Spleen (tissue), 11 donors: Measurements from ENCODE around the gene GRIK2. TPM values are rescaled to one million over a fixed set of nuclear protein-coding genes. Genes with fewer than 3 reads are reported as not detected.

Source experiments
- DNase-seq: peaks from one replicate; pipeline ENCODE4 v3.0.0-alpha.2; 2020
- H3K27ac ChIP-seq, 8 donors: fragments of 200-600 bp; sonication (generic) in 7 of 8; 1 replicate in 4 of 8; 2 replicates in 4 of 8; pipeline versions ENCODE4 v1.5.0 to v1.8.0; 2016 to 2021; ENCODE audit warnings: inconsistent platforms in 4 of 8, mild to moderate bottlenecking in 4 of 8, moderate library complexity in 1 of 8
- H3K27me3 ChIP-seq, 7 donors: fragments of 200-600 bp; sonication (generic) in 6 of 7; replicated peaks in 1 of 7; 1 replicate in 4 of 7; 2 replicates in 3 of 7; pipeline versions ENCODE4 v1.5.0 to v1.8.0; 2016 to 2021; ENCODE audit warnings: inconsistent platforms in 3 of 7, mild to moderate bottlenecking in 1 of 7
- H3K36me3 ChIP-seq, 6 donors: fragments of 200-600 bp; sonication (generic) in 5 of 6; 1 replicate in 4 of 6; 2 replicates in 2 of 6; pipeline versions ENCODE4 v1.5.0 to v1.8.0; 2016 to 2021; ENCODE audit warnings: inconsistent platforms in 2 of 6
- H3K4me1 ChIP-seq, 6 donors: fragments of 200-600 bp; sonication (generic) in 5 of 6; 1 replicate in 3 of 6; 2 replicates in 3 of 6; pipeline versions ENCODE4 v1.5.0 to v1.8.0; 2016 to 2021; ENCODE audit warnings: inconsistent platforms in 3 of 6
- H3K4me3 ChIP-seq, 8 donors: fragments of 200-600 bp; sonication (generic) in 7 of 8; 1 replicate in 4 of 8; 2 replicates in 4 of 8; pipeline versions ENCODE4 v1.5.0 to v1.8.0; 2016 to 2021; ENCODE audit warnings: inconsistent platforms in 4 of 8, mild to moderate bottlenecking in 4 of 8, moderate library complexity in 2 of 8
- H3K9me3 ChIP-seq, 8 donors: fragments of 200-600 bp; sonication (generic) in 7 of 8; 1 replicate in 4 of 8; 2 replicates in 4 of 8; pipeline versions ENCODE4 v1.5.0 to v1.8.0; 2016 to 2021; ENCODE audit warnings: inconsistent platforms in 4 of 8
- POLR2A ChIP-seq, 3 donors: fragments of 450-650 bp; IDR thresholded peaks; one replicate each; pipeline ENCODE4 v1.5.1; 2017; ENCODE audit warnings: antibody characterized with exemption in 3 of 3, mild to moderate bottlenecking in 1 of 3
- POLR2AphosphoS5 ChIP-seq, 3 donors: sonication (generic); formaldehyde crosslinking; IDR thresholded peaks; one replicate each; pipeline ENCODE4 v1.5.1; 2017; ENCODE audit warnings: antibody characterized with exemption in 3 of 3
- WGBS, 5 donors: extraction: QIAGEN DNeasy Blood & Tissue Kit in 3 of 5; methylation state at CpG; one replicate each; pipeline versions ENCODE4 v1.1.5 to v1.1.7; 2013 to 2018; 5-methylcytosine and 5-hydroxymethylcytosine counted together
- intact Hi-C: fragments of 100-400 bp; cut with DNase I; formaldehyde crosslinking; loops from one replicate; pipeline ENCODE4 v1.15.0; 2023; ENCODE audit warnings: low total_unique reads
- polyA plus RNA-seq, 3 donors: library from polyadenylated mRNA; stranded (reverse); fragments of 200-250 nt; gene quantifications; one replicate each; pipeline ENCODE4 v1.2.1, GENCODE V29; 2013
- total RNA-seq, 7 donors: library from RNA; depleted of rRNA in 3 of 7; stranded (reverse); fragments of >200 nt in 3 of 7; fragmentation: NEBNext Ultra II Directional in 4 of 7; extraction: Animal tissue kit (Norgen Biotek cat#: 25700) in 4 of 7; gene quantifications; one replicate each; pipeline versions ENCODE4 v1.1.0 to v1.2.1, GENCODE V29; 2016 to 2021
- TF ChIP-seq, protein P1 (sequence below), 11 experiments: fragments of 200-600 bp in 7 of 11; fragments of 450-650 bp in 4 of 11; sonication (generic) in 4 of 11; IDR thresholded peaks in 8 of 11; conservative IDR thresholded peaks in 3 of 11; 1 replicate in 7 of 11; 2 replicates in 4 of 11; pipeline versions ENCODE4 v1.4.0 to v1.8.0; 2016 to 2021; ENCODE audit warnings: antibody characterized with exemption in 11 of 11, inconsistent platforms in 4 of 11, mild to moderate bottlenecking in 1 of 11
- donor health status: healthy with polysubstance abuse.
- donor health status: DM: no; HTN: no; CAD: no; lungs with moderate emphysema.
- donor health status: DM: no; HTN: no; CAD: no.
- donor health status: Bipolar disorder and iron deficiency.
- donor health status: healthy.
- donor health status: DM: no; HTN: no; CAD: no.
- donor health status: DM: yes; HTN: yes; CAD: no.

The GRIK2 gene
- total and polyA plus RNA-seq, 10 donors, result 0.07 to 2.7 (median 0.89) TPM

DNA sequence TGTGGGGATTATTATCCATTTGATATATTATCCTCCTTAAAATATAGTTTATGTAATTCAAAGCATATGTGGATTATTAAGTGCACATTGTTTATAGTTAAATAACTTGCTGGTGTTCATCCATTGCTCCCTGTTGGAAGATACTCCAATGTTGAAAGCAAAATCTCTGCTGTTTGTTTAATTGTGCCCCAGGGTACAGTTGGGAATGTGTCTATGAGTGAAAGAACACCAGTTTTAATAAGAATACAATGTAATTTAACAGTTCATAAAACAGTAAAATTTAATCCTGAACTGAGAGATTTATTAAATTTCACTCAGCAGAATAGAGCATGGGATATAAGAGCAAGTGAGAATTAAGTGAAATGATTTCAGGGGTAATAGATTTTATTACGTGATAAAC, 364.9 kb downstream of the GRIK2 start:
- H3K4me1 ChIP-seq, result no peaks in the 10 kb centered on the region
- WGBS, 5 donors, result 85 to 98% (median 91%) methylated on average over 1 of the region's 1 CpG

DNA sequence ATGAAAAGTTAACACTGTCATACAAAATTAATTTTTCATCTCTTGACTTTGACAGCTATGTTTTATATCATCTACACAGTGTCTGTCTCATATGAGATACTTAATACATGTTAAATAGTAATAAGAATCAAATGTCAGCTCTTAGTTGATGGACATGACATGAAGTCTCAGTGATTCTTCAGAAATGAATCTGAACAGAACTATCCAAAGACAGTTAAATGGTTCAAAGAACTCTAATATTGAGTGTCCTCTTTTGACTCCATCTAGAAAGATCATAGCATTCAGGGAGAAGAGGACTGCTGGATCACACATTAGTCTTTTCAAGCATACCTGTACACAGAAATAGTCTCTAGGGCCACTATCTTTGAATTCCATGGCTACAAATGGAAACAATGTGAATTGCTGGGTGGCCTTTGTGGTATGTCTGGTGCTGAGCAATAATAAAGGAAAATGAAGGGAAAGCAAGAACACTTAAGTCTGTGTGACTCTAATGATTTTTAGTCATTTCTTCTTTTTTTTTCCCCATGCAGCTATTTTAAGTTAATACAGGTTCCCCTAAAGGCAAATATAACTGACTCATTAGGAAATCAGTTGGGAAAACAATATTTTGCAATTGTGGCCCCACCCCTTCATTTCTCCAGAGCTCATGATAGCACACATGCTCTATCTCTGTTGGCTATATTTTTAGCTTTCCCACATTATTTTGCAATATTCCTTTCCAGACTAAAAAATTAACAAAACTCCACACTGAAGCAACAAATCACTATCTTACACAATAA, 367.5 kb downstream of the GRIK2 start:
- no peaks in the 10 kb centered on the region for H3K36me3 ChIP-seq
- DNase-seq, result no peak
- no peaks in the 10 kb centered on the region for H3K27me3 ChIP-seq
- intact Hi-C loops, result no loop called here
- TF ChIP-seq POLR2AphosphoS5 (IDR thresholded peaks at IDR 0.05) (no peak), POLR2A (IDR thresholded peaks at IDR 0.05) (no peak)
- TF ChIP-seq, protein P1, sequence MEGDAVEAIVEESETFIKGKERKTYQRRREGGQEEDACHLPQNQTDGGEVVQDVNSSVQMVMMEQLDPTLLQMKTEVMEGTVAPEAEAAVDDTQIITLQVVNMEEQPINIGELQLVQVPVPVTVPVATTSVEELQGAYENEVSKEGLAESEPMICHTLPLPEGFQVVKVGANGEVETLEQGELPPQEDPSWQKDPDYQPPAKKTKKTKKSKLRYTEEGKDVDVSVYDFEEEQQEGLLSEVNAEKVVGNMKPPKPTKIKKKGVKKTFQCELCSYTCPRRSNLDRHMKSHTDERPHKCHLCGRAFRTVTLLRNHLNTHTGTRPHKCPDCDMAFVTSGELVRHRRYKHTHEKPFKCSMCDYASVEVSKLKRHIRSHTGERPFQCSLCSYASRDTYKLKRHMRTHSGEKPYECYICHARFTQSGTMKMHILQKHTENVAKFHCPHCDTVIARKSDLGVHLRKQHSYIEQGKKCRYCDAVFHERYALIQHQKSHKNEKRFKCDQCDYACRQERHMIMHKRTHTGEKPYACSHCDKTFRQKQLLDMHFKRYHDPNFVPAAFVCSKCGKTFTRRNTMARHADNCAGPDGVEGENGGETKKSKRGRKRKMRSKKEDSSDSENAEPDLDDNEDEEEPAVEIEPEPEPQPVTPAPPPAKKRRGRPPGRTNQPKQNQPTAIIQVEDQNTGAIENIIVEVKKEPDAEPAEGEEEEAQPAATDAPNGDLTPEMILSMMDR (IDR thresholded peaks at IDR 0.05 in 8 of 11, conservative IDR thresholded peaks at IDR 0.05 in 3 of 11), result no peak
- no peak overlapping the region for H3K4me3 ChIP-seq
- no peaks in the 10 kb centered on the region for H3K9me3 ChIP-seq
- no peak overlapping the region for H3K27ac ChIP-seq
- H3K4me1 ChIP-seq, result no peaks in the 10 kb centered on the region

More for the DNA sequence above, 364.9 kb downstream of the GRIK2 start:
- Histone ChIP-seq H3K4me3 (no peak overlapping the region), H3K9me3 (no peaks in the 10 kb centered on the region), H3K27ac (no peak overlapping the region), H3K36me3 (no peaks in the 10 kb centered on the region), H3K27me3 (no peaks in the 10 kb centered on the region)
- DNase-seq, result no peak
- TF ChIP-seq POLR2AphosphoS5 (IDR thresholded peaks at IDR 0.05), result no peak
- no peak for TF ChIP-seq POLR2A (IDR thresholded peaks at IDR 0.05)
- TF ChIP-seq, protein P1 (IDR thresholded peaks at IDR 0.05 in 8 of 11, conservative IDR thresholded peaks at IDR 0.05 in 3 of 11), result no peak
- intact Hi-C loops, result no loop called here

DNA sequence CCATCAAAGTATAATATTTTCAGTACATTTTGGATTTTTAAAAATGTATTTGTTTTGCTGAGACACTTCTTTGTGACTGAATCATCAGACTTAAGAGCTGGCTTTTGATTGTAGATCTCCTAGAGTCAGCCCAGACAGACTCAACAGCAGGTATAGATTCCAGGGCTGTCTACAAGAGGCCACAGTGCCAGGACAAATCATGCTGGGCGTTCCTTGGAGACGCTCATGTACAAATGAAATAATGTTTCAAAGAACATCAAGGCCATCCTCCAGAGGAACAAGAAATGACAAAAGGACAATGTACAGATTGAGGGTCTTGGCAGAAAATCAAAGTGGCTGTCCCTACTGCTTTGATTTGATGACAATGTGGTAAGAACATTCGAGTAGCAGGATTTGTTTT, 369.3 kb downstream of the GRIK2 start:
- 69 to 82% (median 75%) methylated on average over 3 of the region's 3 CpGs for WGBS, 5 donors
- intact Hi-C loops, result no loop called here
- Histone ChIP-seq H3K9me3 (no peaks in the 10 kb centered on the region), H3K4me1 (no peaks in the 10 kb centered on the region), H3K36me3 (no peaks in the 10 kb centered on the region), H3K27ac (no peak overlapping the region), H3K27me3 (no peaks in the 10 kb centered on the region), H3K4me3 (no peak overlapping the region)
- no peak for DNase-seq
- TF ChIP-seq POLR2A (IDR thresholded peaks at IDR 0.05) (no peak), POLR2AphosphoS5 (IDR thresholded peaks at IDR 0.05) (no peak)
- TF ChIP-seq, protein P1 (IDR thresholded peaks at IDR 0.05 in 8 of 11, conservative IDR thresholded peaks at IDR 0.05 in 3 of 11), result no peak

DNA sequence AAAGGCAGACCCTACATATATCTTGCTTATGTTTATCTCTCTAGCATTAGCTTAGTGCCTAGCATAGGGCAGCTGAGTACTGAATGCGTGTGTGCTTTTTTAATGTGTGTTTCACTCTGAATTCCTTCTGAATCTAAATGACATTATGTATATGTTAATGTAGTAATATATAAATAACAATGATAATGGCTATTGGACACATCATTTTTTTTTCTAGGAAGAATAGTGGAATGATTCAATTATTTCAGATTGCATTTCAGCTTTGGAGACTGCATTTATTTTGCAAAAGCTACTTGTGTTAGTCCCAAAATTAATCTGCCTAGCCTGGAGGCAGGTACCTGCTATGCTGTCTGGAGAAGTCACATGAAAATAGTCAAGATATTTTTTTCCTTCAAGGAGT, 371.8 kb downstream of the GRIK2 start:
- no peak for DNase-seq
- no peaks in the 10 kb centered on the region for H3K27me3 ChIP-seq
- TF ChIP-seq POLR2AphosphoS5 (IDR thresholded peaks at IDR 0.05) (no peak), POLR2A (IDR thresholded peaks at IDR 0.05) (no peak)
- TF ChIP-seq, protein P1 (IDR thresholded peaks at IDR 0.05 in 8 of 11, conservative IDR thresholded peaks at IDR 0.05 in 3 of 11), result no peak
- H3K36me3 ChIP-seq, result no peaks in the 10 kb centered on the region
- 74 to 80% (median 79%) methylated on average over 1 of the region's 1 CpG for WGBS, 5 donors
- H3K4me3 ChIP-seq, result no peak overlapping the region
- intact Hi-C loops, result no loop called here
- no peaks in the 10 kb centered on the region for H3K4me1 ChIP-seq
- H3K9me3 ChIP-seq, result no peaks in the 10 kb centered on the region
- H3K27ac ChIP-seq, result no peak overlapping the region
